Suppressor macrophage (primary cell): Measurements from ENCODE around the gene SFT2D1.
"Not testable (repeated sequence)": the region's sequence is repeated elsewhere in the genome, so short reads cannot be mapped to it uniquely, and the experiment has no call there.

Source experiments
- DNase-seq, 4 experiments: peaks; one replicate each; pipeline ENCODE4 v3.0.0-alpha.2; 2020 to 2022
- total RNA-seq, 17 experiments: gene quantifications; one replicate each; lab custom pipeline; 2026; ENCODE audit warnings: mixed read lengths in 6 of 17, inconsistent platforms in 3 of 17; lab: John Stamatoyannopoulos, UW

The SFT2D1 gene
- total RNA-seq: 30.4 to 88.3 (median 51.8) reads per million in 17 experiments

GRCh38 chr6:166342349-166343149, at the start of gene SFT2D1:
Gene SFT2D1 (minus strand): TSS chr6:166342545. CDS start chr6:166342481, 64 bp downstream.
- DNase-seq: peak; percentile 96 to 97 (median 97)

- peak in 2 of 4 experiments; percentile 17 to 20 for DNase-seq
These were observed 46.8 kb upstream of the SFT2D1 start for GRCh38 chr6:166389119-166389518.

GRCh38 chr6:166388290-166389004, 46.1 kb upstream of the SFT2D1 start:
- DNase-seq: peak in 1 of 4 experiments; percentile 46

GRCh38 chr6:166387642-166388289, 45.4 kb upstream of the SFT2D1 start:
- peak in 2 of 4 experiments; percentile 14 to 17 for DNase-seq

GRCh38 chr6:166387098-166387497, 44.8 kb upstream of the SFT2D1 start:
- not testable (repeated sequence) for DNase-seq

- no peak for DNase-seq
These were observed 43.8 kb upstream of the SFT2D1 start for GRCh38 chr6:166386111-166386510.

GRCh38 chr6:166383802-166384363, 41.5 kb upstream of the SFT2D1 start:
- peak in 1 of 4 experiments; percentile 67 for DNase-seq

GRCh38 chr6:166382933-166383801, 40.8 kb upstream of the SFT2D1 start, which contains the start of gene MPC1:
Gene MPC1 (minus strand): TSS chr6:166382940. CDS start chr6:166382876, 64 bp downstream.
- peak; percentile 99 to 100 (median 99) for DNase-seq

- no peak for DNase-seq
These were observed 40.2 kb upstream of the SFT2D1 start for GRCh38 chr6:166382500-166382932.

- peak; percentile 90 to 92 (median 92) for DNase-seq
These were observed 39.6 kb upstream of the SFT2D1 start for GRCh38 chr6:166381733-166382499.

- no peak for DNase-seq
These were observed 39.0 kb upstream of the SFT2D1 start for GRCh38 chr6:166381381-166381732.

GRCh38 chr6:166379800-166380199, 37.5 kb upstream of the SFT2D1 start:
- no peak for DNase-seq

- no peak for DNase-seq
These were observed 36.8 kb upstream of the SFT2D1 start for GRCh38 chr6:166379103-166379586.

- no peak for DNase-seq
These were observed 35.4 kb upstream of the SFT2D1 start for GRCh38 chr6:166377721-166378120.

- no peak for DNase-seq
These were observed 32.7 kb upstream of the SFT2D1 start for GRCh38 chr6:166375013-166375412.

- no peak for DNase-seq
These were observed 28.1 kb upstream of the SFT2D1 start for GRCh38 chr6:166370489-166370888.

GRCh38 chr6:166369782-166370181, 27.4 kb upstream of the SFT2D1 start:
- DNase-seq: no peak

- DNase-seq: no peak
These were observed 24.6 kb upstream of the SFT2D1 start for GRCh38 chr6:166366921-166367320.

- DNase-seq: no peak
These were observed 23.5 kb upstream of the SFT2D1 start for GRCh38 chr6:166365806-166366205.

GRCh38 chr6:166365221-166365620, 22.9 kb upstream of the SFT2D1 start:
- peak; percentile 24 to 62 (median 44) for DNase-seq

GRCh38 chr6:166364456-166364855, 22.1 kb upstream of the SFT2D1 start:
- no peak for DNase-seq
